Panc1 (cell line): ENCODE data around the gene SARS2. TPM values are rescaled to one million over a fixed set of nuclear protein-coding genes. Genes with fewer than 3 reads are reported as not detected.
"Not testable (repeated sequence)": the region's sequence is repeated elsewhere in the genome, so short reads cannot be mapped to it uniquely, and the experiment has no call there.

Experiments used
- ATAC-seq: fragments of 200-7000 bp; cut with Tn5 transposase; 2 replicates; pipeline ENCODE4 v1.9.1; 2020; ENCODE audit warnings: mild to moderate bottlenecking, moderate library complexity
- BruUV-seq: library from RNA; stranded (reverse); fragments of 400-500 nt; replicated peaks from 2 replicates; lab custom pipeline; 2021; lab: Mats Ljungman, UMichigan
- CTCF ChIA-PET: fragments of 300-600 bp; sonication (Branson Sonifier 250); formaldehyde crosslinking; loops from one replicate; lab custom pipeline; 2022; ENCODE audit warnings: antibody characterized with exemption; lab: Charles Lee
- POLR2A ChIA-PET: fragments of 300-600 bp; sonication (Branson Sonifier 250); formaldehyde crosslinking; loops from one replicate; lab custom pipeline; 2022; ENCODE audit warnings: antibody characterized with exemption; lab: Charles Lee
- DNase-seq: peaks from one replicate; pipeline ENCODE4 v3.0.0-alpha.2; 2010; ENCODE audit warnings: low read depth, low spot score
- H3K27ac ChIP-seq: 2 replicates; pipeline ENCODE4 v1.5.1; 2011; ENCODE audit warnings: mild to moderate bottlenecking, low read length, inconsistent platforms
- H3K27me3 ChIP-seq: fragments of 200-500 bp; sonication (Bioruptor generic); 2 replicates; pipeline ENCODE4 v1.6.0; 2014; ENCODE audit warnings: low read length, inconsistent platforms; ENCODE audit not compliant: control insufficient read depth, insufficient read depth
- H3K36me3 ChIP-seq: fragments of 200-500 bp; sonication (Bioruptor generic); 2 replicates; pipeline ENCODE4 v1.5.1; 2014; ENCODE audit warnings: inconsistent platforms, mild to moderate bottlenecking, low read length, moderate library complexity; ENCODE audit not compliant: control insufficient read depth, insufficient read depth
- H3K4me1 ChIP-seq: 2 replicates; pipeline ENCODE4 v1.5.1; 2011; ENCODE audit warnings: inconsistent platforms, mild to moderate bottlenecking, low read length, moderate library complexity; ENCODE audit not compliant: control insufficient read depth, insufficient read depth
- H3K4me3 ChIP-seq, 2 experiments: 2 replicates each; pipeline ENCODE4 v1.5.1; 2011 to 2012; ENCODE audit warnings: low read depth in 2 of 2, low read length in 2 of 2, mild to moderate bottlenecking in 2 of 2, inconsistent platforms in 1 of 2, moderate library complexity in 1 of 2
- H3K9me3 ChIP-seq: fragments of 200-500 bp; sonication (Bioruptor generic); 2 replicates; pipeline ENCODE4 v1.5.1; 2014; ENCODE audit warnings: low read depth, mild to moderate bottlenecking, inconsistent platforms, low read length, moderate library complexity; ENCODE audit not compliant: control insufficient read depth, insufficient read depth
- CTCF ChIP-seq: fragments of 450-650 bp; IDR thresholded peaks from 2 replicates; pipeline ENCODE4 v1.5.1; 2017; ENCODE audit warnings: mild to moderate bottlenecking
- POLR2AphosphoS5 ChIP-seq: IDR thresholded peaks from 2 replicates; pipeline ENCODE4 v1.6.1; 2012; ENCODE audit warnings: mild to moderate bottlenecking, low read depth, low read length, moderate library complexity
- REST ChIP-seq, 2 experiments: IDR thresholded peaks; 2 replicates each; pipeline ENCODE4 v1.6.1; 2011 to 2012; ENCODE audit warnings: low read depth in 2 of 2, control low read depth in 1 of 2, low read length in 1 of 2, mild to moderate bottlenecking in 1 of 2, moderate library complexity in 1 of 2; ENCODE audit not compliant: insufficient read depth in 1 of 2
- SIN3A ChIP-seq: IDR thresholded peaks from 2 replicates; pipeline ENCODE4 v1.6.1; 2012; ENCODE audit warnings: low read depth, mild to moderate bottlenecking, low read length, moderate library complexity, borderline replicate concordance; ENCODE audit not compliant: insufficient read depth
- TCF7L2 ChIP-seq: IDR thresholded peaks from 2 replicates; pipeline ENCODE4 v1.6.1; 2011; ENCODE audit warnings: mild to moderate bottlenecking, low read depth, low read length, inconsistent platforms
- in situ Hi-C: cut with HindIII; loops from 2 replicates; pipeline ENCODE4 v1.10.0; 2016; ENCODE audit warnings: low sequenced_read_pairs, low pct_unique_long_range_greater_than_20kb
- intact Hi-C: fragments of 100-400 bp; cut with micrococcal nuclease; formaldehyde crosslinking; loops from one replicate; pipeline ENCODE4 v1.10.0; 2022; ENCODE audit not compliant: unreplicated experiment
- total RNA-seq: library from RNA; stranded (reverse); gene quantifications from one replicate; pipeline ENCODE4 v1.2.1, GENCODE V29; 2021; ENCODE audit not compliant: unreplicated experiment

SARS2 gene
- total RNA-seq, 1 experiment from 2014 or later = 186 TPM

GRCh38 chr19:38971672-38972071 lies 41.1 kb upstream of the SARS2 start:
- H3K27me3 ChIP-seq = no peaks in the 10 kb centered on the region
- H3K36me3 ChIP-seq = peaks cover 8% of the 10 kb centered on the region
- ChIA-PET POLR2A (interaction anchor here (0.6 kb wide), 2 partner anchors 83 to 1235 kb away, joined by 3 read pairs; no protein-coding TSS in a partner anchor), CTCF (interaction anchor here (0.9 to 1.0 kb wide), 2 partner anchors 11 to 83 kb away, joined by 3 to 5 read pairs; no protein-coding TSS in a partner anchor)
- no peak overlapping the region for H3K27ac ChIP-seq
- BruUV-seq = no TSS peak
- H3K4me3 ChIP-seq = no peak overlapping the region
- peaks cover 29% of the 10 kb centered on the region for H3K4me1 ChIP-seq
- H3K9me3 ChIP-seq = no peaks in the 10 kb centered on the region
- intact Hi-C loops = loop anchor here (10.0 kb wide), 1 partner anchor 443 kb away; the partner anchor contains the start of gene PLEKHG2
- TF ChIP-seq TCF7L2 = no peak
- TF ChIP-seq CTCF = no peak
- no peak for TF ChIP-seq REST (IDR thresholded peaks at IDR 0.05; ENCODE audit: insufficient read depth in 1 of 2, low read depth in 2 of 2, low read length in 1 of 2)
- no peak for TF ChIP-seq SIN3A
- no peak for TF ChIP-seq POLR2AphosphoS5
- in situ Hi-C loops = no loop called here
- DNase-seq = no peak
- no peak for ATAC-seq

- no peaks in the 10 kb centered on the region for H3K9me3 ChIP-seq
- peaks cover 13% of the 10 kb centered on the region for H3K36me3 ChIP-seq
- no peak for DNase-seq
- TF ChIP-seq CTCF = no peak
- no peak for TF ChIP-seq REST (IDR thresholded peaks at IDR 0.05; ENCODE audit: insufficient read depth in 1 of 2, low read depth in 2 of 2, low read length in 1 of 2)
- CTCF ChIA-PET = interaction anchor here (0.7 to 1.0 kb wide), 3 partner anchors 12 to 333 kb away, joined by 3 to 8 read pairs (median 5); no protein-coding TSS in a partner anchor
- H3K27me3 ChIP-seq = no peaks in the 10 kb centered on the region
- peak overlapping the region; percentile 1; the same call in 1 of the 2 replicates for H3K27ac ChIP-seq
- intact Hi-C loops (loop anchor here (10.0 kb wide), 1 partner anchor 444 kb away; the partner anchor contains the start of gene PLEKHG2), in situ Hi-C loops (no loop called here)
- TSS peak; percentile 14 for BruUV-seq
- ATAC-seq = no peak
- H3K4me1 ChIP-seq = peaks cover 22% of the 10 kb centered on the region
- POLR2A ChIA-PET = interaction anchor here (0.6 kb wide), 1 partner anchor 13 kb away, joined by 3 read pairs; no protein-coding TSS in a partner anchor
- H3K4me3 ChIP-seq = no peak overlapping the region
Observed at GRCh38 chr19:38970664-38971532, 40.3 kb upstream of the SARS2 start.

GRCh38 chr19:38966149-38966548 lies 35.6 kb upstream of the SARS2 start:
- peaks cover 13% of the 10 kb centered on the region for H3K36me3 ChIP-seq
- in situ Hi-C loops, DNase-seq: not testable (repeated sequence)

More at GRCh38 chr19:38966149-38966548, 35.6 kb upstream of the SARS2 start:
- POLR2A ChIA-PET, H3K4me1 ChIP-seq, BruUV-seq, H3K9me3 ChIP-seq, ATAC-seq, H3K27ac ChIP-seq, H3K27me3 ChIP-seq, H3K4me3 ChIP-seq: not testable (repeated sequence)
- intact Hi-C loops = loop anchor here (10.0 kb wide), 1 partner anchor 219 kb away; no protein-coding TSS in a partner anchor
- CTCF ChIA-PET = interaction anchor here (0.7 to 1.5 kb wide), 3 partner anchors 9 to 837 kb away, joined by 3 to 6 read pairs (median 3); partner anchors contain the start of gene FBXO17
